ENCODE measurements around the gene RPL13A.

RPL13A gene

GRCh38 chr19:49502866-49503581, 15.6 kb downstream of the RPL13A start:
- DNase-seq (ENCODE audit: low spot score), result no peak
- TF ChIP-seq CTCF (IDR thresholded peaks at IDR 0.05; ENCODE audit: extremely low read depth, missing control alignments), result peak; percentile 42

GRCh38 chr19:49503582-49503962, 16.2 kb downstream of the RPL13A start:
- TF ChIP-seq CTCF (IDR thresholded peaks at IDR 0.05; ENCODE audit: extremely low read depth, missing control alignments), result no peak
- DNase-seq (ENCODE audit: low spot score), result no peak

DNA sequence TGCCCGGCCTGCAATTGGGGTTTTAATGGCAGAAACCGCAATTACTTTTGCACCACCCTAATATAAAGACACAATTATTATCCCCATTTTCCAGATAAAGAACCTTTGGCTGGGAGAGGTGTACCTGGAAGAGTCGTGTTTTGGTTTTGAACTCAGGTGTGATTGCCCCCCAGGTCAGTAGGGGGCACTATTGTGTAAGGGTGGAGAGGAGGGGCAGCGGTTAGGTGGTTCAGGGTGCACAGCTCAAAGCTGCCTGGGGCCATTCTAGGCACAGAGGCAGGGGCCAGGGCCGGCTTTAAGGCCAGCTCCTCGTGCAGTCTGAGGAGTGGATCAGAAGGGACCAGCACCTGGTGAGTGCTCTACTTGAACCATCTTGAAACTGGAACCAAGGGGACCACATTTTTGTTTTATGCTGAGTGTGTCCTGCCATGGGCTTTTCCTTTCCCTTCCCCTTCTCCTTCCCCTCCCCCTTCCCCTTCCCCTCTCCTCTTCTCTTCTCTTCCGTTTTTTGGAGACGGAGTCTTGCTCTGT, 19.2 kb downstream of the RPL13A start:
- peak; percentile 83 for TF ChIP-seq CTCF (IDR thresholded peaks at IDR 0.05; ENCODE audit: extremely low read depth, missing control alignments)
- peak; percentile 84 for DNase-seq (ENCODE audit: low spot score)

DNA sequence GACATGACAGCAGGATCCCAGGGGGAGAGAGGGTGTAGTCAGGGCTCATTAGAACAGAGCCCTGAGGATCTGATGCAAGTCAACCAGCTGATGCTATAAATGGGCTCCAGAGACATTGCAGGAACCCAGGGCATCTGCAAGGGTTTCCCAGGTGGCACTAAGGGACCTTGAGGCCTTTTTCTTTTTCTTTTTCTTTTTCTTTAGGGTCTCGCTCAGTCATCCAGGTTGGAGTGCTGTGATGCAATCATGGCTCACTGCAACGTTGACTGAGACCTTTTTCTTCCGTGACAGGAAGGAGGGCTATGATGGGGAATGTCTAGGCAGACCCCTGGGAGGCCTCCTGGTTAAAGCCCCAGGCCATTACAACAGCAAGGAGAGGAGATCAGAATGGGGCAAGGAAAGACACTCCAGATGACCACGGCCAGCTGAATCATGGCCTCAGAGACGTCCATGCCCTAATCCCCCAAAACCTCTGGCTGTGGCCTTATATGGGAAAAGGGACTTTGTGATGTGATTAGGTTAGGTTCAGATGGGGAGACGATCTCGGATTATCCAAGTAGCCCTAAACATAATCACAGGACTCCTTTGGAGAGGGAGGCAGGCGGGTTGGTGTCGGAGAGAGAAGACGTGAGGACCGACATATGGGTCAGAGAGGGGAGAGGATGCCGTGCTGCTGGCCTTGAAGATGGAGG, 20.5 kb downstream of the RPL13A start:
- TF ChIP-seq CTCF (IDR thresholded peaks at IDR 0.05; ENCODE audit: extremely low read depth, missing control alignments), result no peak
- DNase-seq (ENCODE audit: low spot score), result no peak

GRCh38 chr19:49512970-49513745, 25.8 kb downstream of the RPL13A start:
- no peak for TF ChIP-seq CTCF (IDR thresholded peaks at IDR 0.05; ENCODE audit: extremely low read depth, missing control alignments)
- DNase-seq (ENCODE audit: low spot score), result peak; percentile 65

DNA sequence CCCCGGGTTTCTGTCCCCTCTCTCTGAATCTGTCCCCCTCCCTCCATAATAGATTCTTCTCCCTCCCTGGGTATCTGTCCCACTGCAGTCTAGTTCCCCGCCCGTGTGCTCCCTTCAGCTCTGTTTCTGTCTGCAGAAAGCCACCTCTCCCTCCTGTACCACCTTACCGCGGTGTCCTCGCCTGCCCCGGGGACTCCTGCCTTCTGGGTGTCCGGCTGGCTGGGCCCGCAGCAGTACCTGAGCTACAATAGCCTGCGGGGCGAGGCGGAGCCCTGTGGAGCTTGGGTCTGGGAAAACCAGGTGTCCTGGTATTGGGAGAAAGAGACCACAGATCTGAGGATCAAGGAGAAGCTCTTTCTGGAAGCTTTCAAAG, 26.3 kb downstream of the RPL13A start:
- TF ChIP-seq CTCF (IDR thresholded peaks at IDR 0.05; ENCODE audit: extremely low read depth, missing control alignments), result no peak
- DNase-seq (ENCODE audit: low spot score), result no peak

- DNase-seq (ENCODE audit: low spot score), result peak; percentile 4
- no peak for TF ChIP-seq CTCF (IDR thresholded peaks at IDR 0.05; ENCODE audit: extremely low read depth, missing control alignments)
These were observed 26.7 kb downstream of the RPL13A start for GRCh38 chr19:49514151-49514550.
